NCI-H2081 treated with DMSO at 0.1 percent for 48 hours (cell line): Measurements from ENCODE around the gene P2RY12.

Experiments used
- DNase-seq: peaks from one replicate; lab custom pipeline; 2025; lab: John Stamatoyannopoulos, UW

Gene P2RY12

DNA sequence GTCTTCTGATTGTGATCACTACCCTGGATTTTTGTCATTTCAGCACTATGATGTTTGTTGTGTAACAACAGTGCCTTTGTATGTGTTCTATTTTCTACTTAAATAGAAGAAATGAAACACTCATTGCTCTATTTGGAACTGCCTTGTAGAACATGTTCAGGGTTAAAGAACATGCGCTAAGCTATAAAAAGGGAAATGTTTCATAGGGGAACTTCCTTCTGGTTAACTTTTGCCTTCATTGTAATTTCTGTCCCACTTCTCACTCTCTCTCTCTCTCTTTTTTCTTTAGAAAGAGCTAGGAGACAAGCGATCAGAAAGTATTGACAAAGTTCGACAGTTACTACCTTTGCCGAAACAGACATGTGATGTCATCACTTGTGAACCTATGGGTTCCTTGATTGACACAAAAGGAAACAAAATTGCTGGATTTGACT lies at the start of gene P2RY12:
Gene P2RY12 (minus strand): TSS at position 13 of the 434 bp plus-strand sequence. CDS start 45,908 bp downstream, outside the sequence.
- DNase-seq = no peak

- DNase-seq = no peak
These were observed 48.2 kb upstream of the P2RY12 start for GRCh38 chr3:151432616-151433372.

GRCh38 chr3:151431940-151432339 lies 47.4 kb upstream of the P2RY12 start:
- no peak for DNase-seq

DNA sequence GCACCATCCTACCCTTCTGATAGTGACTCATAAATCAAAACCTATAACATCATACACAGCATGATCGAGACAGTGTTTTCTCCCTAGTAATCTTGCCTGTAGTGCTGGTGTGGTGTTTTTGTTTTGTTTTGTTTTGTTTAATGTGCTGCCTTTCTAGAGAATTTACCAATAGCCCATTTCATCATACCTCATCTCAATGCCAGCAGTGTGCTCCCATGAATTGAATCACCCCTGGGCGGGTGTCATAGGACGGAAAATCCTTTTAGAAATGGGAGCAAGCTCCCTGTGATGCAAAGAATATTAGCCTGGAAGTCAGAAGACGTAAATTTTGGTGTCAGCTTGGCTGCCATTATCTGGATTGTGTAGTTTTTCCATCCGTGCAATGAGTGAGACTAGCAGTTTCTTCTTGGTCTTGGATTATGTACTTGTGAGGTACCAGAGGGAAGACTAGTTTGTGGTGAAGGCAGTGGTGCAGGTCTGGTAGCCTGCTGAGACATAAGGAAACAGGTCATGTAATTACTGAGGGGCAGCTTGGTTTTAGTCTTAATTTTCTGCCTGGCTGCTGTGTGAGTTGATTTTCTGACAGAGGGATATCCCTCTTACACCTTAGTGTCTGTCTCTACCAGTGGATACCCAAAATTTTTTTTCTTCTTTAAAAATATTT lies 46.4 kb upstream of the P2RY12 start:
- DNase-seq = no peak

DNA sequence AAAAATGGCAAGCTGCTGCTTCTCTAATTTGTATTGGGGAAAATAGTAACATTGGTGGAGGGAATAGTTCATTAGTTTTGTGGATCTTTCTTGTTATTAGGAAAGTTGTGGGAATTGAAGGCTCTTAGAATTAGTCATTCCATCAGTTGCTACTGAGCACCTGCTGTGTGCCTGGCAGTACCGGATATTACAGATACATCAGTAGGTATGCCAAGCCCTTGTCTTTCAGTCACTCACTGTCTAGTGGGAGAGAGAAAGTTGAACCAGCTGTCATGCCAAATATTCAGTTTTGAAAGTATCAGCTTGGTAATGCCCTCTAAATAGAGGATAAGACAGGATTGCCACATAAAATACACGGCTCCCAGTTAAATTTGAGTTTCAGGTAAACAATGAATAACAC lies 43.8 kb upstream of the P2RY12 start:
- DNase-seq = no peak

GRCh38 chr3:151426341-151426657 lies 41.7 kb upstream of the P2RY12 start:
- DNase-seq = no peak

DNA sequence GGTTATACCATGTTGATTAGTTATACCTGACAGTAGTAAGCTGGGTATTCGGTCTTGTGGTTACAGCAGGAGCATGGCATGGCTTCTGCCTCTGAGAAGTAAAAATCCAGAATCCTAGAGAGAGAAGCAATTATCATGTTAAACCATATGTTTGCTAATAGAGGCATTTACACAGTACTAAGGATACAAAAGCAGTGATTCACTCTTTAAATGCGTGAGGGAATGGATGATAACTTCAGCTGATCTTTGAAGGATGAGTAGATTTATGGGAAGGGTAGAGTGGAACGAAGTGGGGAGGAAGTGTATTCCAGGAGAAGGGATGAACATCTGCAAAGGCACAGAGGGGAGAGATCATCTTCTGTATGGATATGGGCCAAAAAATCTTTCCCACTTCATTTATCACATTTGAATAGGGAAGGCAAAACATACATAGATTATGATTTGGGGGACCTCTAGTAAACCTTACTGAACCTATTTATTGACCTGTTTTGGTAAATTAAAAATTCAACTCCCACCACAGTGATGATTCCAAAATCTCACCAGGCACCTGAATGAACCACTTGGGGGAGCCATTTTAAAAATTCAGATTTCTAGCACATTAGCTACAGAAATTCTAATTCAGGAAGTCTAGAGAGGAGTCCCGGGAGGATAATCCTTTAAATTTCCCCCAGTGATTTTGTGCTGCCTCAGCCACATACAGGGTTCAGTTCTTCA lies 41.2 kb upstream of the P2RY12 start:
- DNase-seq = no peak

DNA sequence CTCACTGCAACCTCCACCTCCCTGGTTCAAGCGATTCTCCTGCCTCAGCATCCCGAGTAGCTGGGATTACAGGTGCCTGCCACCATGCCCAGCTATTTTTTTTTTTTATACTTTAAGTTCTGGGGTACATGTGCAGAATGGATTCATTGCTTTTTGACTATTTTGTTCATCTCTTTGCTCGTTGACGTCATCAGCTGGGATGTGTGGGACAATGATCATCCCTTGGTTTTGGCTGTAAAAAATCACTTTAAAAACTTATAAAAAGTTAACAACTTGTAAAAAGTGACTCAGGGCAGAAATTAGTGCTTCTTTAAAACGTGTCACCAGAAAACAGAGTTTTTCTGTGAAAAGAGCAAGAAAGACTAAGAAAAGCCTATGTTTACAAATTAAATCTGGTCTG lies 38.5 kb upstream of the P2RY12 start:
- no peak for DNase-seq

- DNase-seq = no peak
These were observed 37.4 kb upstream of the P2RY12 start for GRCh38 chr3:151421938-151422337.

DNA sequence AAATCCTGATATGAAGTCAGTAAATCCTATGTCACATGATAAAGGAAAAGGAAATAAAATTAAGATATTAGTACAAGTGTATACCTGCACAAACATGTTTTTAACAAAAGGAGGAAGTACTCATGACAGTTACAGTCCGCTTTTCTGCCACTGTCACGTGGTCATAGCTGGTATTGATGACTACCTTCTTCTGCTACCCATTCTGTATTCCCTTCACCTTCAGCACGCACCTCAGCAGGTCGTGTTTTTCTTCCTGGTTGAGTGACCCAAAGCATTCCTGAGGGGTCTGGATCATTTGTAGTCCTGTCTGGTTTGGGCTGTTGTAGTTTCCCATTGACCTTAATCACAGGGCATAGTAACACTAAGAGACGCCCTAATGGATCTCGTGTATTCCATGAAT lies 35.3 kb upstream of the P2RY12 start:
- no peak for DNase-seq

GRCh38 chr3:151415289-151415688 lies 30.7 kb upstream of the P2RY12 start:
- DNase-seq = no peak

GRCh38 chr3:151412989-151413388 lies 28.4 kb upstream of the P2RY12 start:
- DNase-seq = no peak

- DNase-seq = no peak
These were observed 26.5 kb upstream of the P2RY12 start for GRCh38 chr3:151410891-151411559.

- DNase-seq = no peak
These were observed 23.4 kb upstream of the P2RY12 start for GRCh38 chr3:151407928-151408327.

DNA sequence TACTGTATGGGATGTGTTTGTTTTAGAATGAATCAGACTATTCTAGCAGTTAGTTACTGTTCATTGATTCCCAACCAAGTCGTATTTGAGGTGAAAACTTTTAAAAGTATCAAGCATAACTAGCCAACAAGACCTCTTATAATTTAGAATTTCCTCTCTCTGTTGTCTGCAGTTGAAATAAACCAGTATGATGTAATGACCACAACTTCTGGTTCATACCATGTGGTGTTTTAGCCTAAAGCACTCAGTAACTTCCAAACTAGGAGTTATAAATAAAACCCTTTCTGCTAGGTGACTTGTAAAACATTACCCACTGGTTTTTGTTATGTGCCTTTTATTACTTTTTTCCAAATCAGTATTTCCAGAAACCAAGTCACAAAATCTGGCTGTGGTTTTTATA lies 19.8 kb upstream of the P2RY12 start:
- no peak for DNase-seq

GRCh38 chr3:151403246-151403645 lies 18.7 kb upstream of the P2RY12 start:
- DNase-seq = no peak

- DNase-seq = no peak
These were observed 17.8 kb upstream of the P2RY12 start for GRCh38 chr3:151402349-151402748.

DNA sequence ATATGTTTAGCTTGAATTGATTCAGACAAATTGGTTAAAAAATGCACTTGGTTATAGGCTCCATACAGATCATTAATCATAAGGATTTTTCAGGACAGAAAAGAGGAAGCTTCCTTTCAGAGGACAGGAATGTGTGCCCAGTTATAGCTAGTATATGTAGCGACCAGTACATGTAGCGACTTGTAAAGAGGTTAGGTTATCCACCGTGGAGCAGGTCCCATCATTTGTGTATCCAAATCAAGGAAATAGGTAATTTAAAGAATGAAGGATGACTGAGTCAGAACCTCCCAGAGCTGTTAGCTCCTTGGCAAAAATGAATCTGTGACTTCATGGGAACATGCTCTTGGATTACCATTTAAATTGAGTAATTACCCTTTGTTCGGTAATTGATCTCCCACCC lies 15.8 kb upstream of the P2RY12 start:
- no peak for DNase-seq

GRCh38 chr3:151398895-151399294 lies 14.3 kb upstream of the P2RY12 start:
- DNase-seq = no peak

GRCh38 chr3:151395806-151396205 lies 11.3 kb upstream of the P2RY12 start:
- no peak for DNase-seq

- DNase-seq = no peak
These were observed 10.1 kb upstream of the P2RY12 start for GRCh38 chr3:151394611-151395010.

DNA sequence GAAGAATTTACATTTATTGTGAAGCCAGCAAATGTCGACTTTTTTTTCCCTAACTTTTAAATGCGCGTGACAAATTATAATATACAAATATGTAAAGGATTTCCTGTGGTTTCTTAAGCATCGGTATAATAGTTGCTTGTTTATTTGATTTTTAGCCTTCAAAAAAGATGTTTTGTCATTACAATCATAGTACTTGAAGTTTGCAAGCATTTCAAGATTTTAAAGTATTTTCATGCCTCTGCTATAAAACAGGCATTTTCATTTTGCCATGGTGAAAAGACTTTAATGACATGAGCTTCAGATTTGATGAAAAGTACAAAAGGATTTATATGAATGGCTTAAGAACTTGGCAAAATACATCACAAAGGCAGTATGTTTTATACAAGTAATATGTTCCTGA lies 9.4 kb upstream of the P2RY12 start:
- DNase-seq = no peak
